ENCODE measurements around the gene FAIM. TPM values are rescaled to one million over a fixed set of nuclear protein-coding genes. Genes with fewer than 3 reads are reported as not detected.
"Not testable (repeated sequence)": the region's sequence is repeated elsewhere in the genome, so short reads cannot be mapped to it uniquely, and the experiment has no call there.

FAIM gene, protein sequence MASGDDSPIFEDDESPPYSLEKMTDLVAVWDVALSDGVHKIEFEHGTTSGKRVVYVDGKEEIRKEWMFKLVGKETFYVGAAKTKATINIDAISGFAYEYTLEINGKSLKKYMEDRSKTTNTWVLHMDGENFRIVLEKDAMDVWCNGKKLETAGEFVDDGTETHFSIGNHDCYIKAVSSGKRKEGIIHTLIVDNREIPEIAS
- 1 to 10 TPM; 1.8 to 3.7 TPM for total RNA-seq

DNA sequence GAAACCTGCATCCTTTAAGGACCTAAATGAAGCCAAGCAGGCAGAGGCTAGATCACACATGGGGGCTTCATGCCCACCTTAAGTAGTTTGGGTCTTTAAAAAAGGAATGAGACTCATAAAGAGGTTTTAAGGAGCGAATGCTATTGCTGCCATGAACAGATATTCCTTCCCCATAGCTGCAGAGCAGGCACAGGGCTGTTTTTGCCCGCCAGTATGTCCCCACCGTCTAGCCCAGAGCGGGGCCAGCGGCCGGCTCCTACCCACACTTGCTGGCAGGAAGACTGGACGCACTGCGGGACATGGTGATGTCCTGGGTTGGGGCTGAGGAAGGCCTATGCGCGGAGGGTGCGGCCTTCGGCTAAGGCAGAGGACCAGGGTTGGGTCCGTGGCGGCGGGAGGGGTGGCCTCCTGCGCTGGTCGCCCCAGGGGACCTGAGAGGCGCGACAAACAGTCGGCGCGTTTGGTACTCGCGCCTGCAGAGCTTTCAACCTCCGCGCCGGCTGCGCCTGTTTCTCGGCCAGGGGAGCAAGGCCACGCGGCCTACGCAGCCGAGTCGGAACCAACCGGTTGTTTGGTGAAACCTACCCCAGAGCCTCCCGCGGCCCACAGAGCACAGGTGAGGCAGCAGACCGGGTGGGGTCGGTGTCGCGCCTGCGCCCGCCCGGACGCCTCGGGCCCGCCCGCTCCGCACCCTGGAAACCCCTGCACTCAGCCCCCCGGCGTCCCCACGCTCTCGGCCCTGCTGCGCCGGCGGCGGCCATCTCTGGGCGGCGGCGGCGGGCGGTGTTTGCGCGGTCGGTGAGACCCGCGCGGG lies at the start of gene FAIM:
Gene FAIM (plus strand): TSS at position 450 of the 814 bp plus-strand sequence. CDS start 10,956 bp downstream, outside the sequence.
- peaks cover 9% of the 10 kb centered on the region for H3K36me3 Mint-ChIP-seq (ENCODE audit: low read depth)
- H3K27ac Mint-ChIP-seq: peak within 1 kb of the TSS; percentile 91
- POLR2A ChIA-PET: no interaction called here
- DNase-seq: peak; percentile 66
- H3K9me3 Mint-ChIP-seq: no peaks in the 10 kb centered on the region
- CTCF ChIA-PET: interaction anchor here (0.7 kb wide), 2 partner anchors 307 to 327 kb away, joined by 3 read pairs; no protein-coding TSS in a partner anchor
- peaks cover 18% of the 10 kb centered on the region for H3K4me1 Mint-ChIP-seq
- H3K27me3 Mint-ChIP-seq: peaks cover 3% of the 10 kb centered on the region
- peak within 1 kb of the TSS; percentile 76 for H3K4me3 Mint-ChIP-seq

DNA sequence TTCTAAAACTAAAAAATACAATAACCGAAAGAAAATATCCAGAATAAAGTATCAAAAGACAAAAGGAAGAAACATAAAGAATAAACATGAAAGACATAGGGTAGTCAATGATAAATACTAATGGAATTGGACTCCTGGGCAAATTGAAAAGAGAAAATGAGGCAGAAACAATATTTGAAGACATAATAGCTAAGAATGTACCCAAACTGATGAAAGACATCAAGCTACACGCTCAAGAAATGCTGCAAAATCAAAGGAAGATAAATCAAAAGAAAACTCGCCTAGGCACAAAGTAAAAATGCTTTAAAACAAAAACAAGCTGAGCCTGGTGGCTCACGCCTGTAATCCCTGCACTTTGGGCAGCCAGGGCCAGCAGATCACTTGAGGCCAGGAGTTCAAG lies 49.4 kb upstream of the FAIM start:
- ChIA-PET POLR2A (no interaction called here), CTCF (interaction anchor here (0.6 kb wide), 1 partner anchor 32 kb away, joined by 5 read pairs; no protein-coding TSS in a partner anchor)
- Mint-ChIP-seq H3K4me1 (peaks cover 9% of the 10 kb centered on the region), H3K36me3 (ENCODE audit: low read depth) (peaks cover 55% of the 10 kb centered on the region), H3K9me3 (peaks cover 29% of the 10 kb centered on the region), H3K27ac (no peak overlapping the region), H3K27me3 (no peaks in the 10 kb centered on the region), H3K4me3 (no peak overlapping the region)
- DNase-seq: no peak

DNA sequence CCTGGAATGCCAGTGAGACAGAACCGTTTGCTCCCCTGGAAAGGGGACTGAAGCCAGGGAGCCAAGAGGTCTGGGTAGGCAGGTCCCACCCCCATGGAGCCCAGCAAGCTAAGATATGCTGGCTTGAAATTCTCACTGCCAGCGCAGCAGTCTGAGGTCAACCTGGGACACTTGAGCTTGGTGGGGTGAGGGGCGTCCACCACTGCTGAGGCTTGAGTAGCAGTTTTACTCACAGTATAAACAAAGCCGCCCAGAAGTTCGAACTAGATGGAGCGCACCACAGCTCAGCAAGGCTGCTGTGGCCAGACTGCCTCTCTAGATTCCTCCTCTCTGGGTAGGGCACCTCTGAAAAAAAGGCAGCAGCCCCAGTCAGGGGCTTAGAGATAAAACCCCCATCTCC lies 48.1 kb upstream of the FAIM start:
- Mint-ChIP-seq H3K9me3 (peaks cover 24% of the 10 kb centered on the region), H3K4me3 (no peak overlapping the region), H3K4me1 (peaks cover 8% of the 10 kb centered on the region), H3K27me3 (no peaks in the 10 kb centered on the region), H3K27ac (no peak overlapping the region), H3K36me3 (ENCODE audit: low read depth) (peaks cover 57% of the 10 kb centered on the region)
- ChIA-PET POLR2A (no interaction called here), CTCF (no interaction called here)
- DNase-seq: no peak

DNA sequence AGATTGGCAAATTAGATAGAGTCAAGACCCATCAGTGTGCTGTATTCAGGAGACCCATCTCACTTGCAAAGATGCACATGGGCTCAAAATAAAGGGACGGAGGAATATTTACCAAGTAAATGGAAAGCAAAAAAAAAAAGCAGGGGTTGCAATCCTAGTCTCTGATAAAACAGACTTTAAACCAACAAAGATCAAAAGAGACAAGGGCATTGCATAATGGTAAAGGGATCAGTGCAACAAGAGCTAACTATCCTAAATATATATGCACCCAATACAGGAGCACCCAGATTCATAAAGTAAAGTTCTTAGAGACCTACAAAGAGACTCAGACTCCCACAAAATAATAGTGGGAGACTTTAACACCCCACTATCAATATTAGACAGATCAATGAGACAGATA lies 45.7 kb upstream of the FAIM start:
- H3K4me3 Mint-ChIP-seq, H3K27me3 Mint-ChIP-seq, DNase-seq, POLR2A ChIA-PET, CTCF ChIA-PET, H3K27ac Mint-ChIP-seq, H3K4me1 Mint-ChIP-seq: not testable (repeated sequence)
- Mint-ChIP-seq H3K36me3 (ENCODE audit: low read depth) (peaks cover 59% of the 10 kb centered on the region), H3K9me3 (peaks cover 15% of the 10 kb centered on the region)

DNA sequence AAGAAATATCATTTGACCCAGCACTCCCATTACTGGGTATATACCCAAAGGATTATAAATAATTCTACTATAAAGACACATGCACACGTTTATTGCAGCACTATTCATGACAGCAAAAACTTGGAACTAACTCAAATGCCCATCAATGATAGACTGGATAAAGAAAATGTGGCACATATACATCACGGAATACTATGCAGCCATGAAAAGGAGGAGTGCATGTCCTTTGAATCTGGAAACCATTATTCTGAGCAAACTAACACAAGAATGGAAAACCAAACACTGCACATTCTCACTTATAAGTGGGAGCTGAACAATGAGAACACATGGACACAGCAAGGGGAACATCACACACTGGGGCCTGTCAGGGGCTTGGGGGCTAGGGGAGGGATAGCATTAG lies 42.3 kb upstream of the FAIM start:
- POLR2A ChIA-PET, DNase-seq, H3K4me1 Mint-ChIP-seq, H3K27me3 Mint-ChIP-seq, CTCF ChIA-PET, H3K4me3 Mint-ChIP-seq, H3K27ac Mint-ChIP-seq, H3K9me3 Mint-ChIP-seq: not testable (repeated sequence)
- peaks cover 41% of the 10 kb centered on the region for H3K36me3 Mint-ChIP-seq (ENCODE audit: low read depth)

DNA sequence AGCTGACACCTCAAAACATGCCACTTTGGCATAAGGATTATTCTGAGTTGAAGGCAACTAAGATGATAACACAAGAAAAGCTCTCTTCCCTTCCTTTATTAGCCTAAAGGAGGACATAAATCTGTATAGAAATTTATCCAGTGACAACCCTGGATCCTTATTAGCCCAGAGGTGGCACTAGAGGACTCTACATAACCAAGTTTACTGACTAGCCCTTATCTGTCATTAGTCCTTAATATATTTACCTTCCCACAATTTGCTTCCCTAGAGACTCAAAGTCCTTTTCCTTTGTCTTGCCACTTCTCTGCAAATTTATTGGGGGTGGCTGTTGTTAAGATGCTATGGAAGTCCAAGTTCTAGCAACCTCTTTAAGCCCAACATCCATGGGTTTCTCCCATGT lies 41.2 kb upstream of the FAIM start:
- H3K27ac Mint-ChIP-seq: no peak overlapping the region
- ChIA-PET POLR2A (no interaction called here), CTCF (no interaction called here)
- no peak overlapping the region for H3K4me3 Mint-ChIP-seq
- H3K9me3 Mint-ChIP-seq: peaks cover 2% of the 10 kb centered on the region
- H3K4me1 Mint-ChIP-seq: peaks cover 17% of the 10 kb centered on the region
- no peaks in the 10 kb centered on the region for H3K27me3 Mint-ChIP-seq
- no peak for DNase-seq
- peaks cover 40% of the 10 kb centered on the region for H3K36me3 Mint-ChIP-seq (ENCODE audit: low read depth)

DNA sequence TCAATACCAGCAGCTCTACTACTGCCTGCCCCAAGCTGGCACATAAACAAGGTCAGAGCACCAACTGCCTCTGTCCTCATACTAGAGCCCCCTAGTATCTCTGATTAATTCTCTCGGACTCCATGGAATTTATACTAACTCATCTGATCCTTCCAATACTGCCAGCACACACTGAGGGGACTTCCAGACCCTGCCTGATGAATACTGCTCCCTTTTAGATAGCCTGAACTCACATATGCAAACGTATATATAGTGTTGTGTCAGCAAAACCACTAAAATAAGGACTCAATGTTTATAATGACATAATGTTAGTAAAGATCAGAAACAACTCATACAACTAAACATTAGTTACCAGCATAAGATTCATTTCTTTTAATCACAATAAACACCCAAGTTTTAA lies 39.5 kb upstream of the FAIM start:
- ChIA-PET CTCF (no interaction called here), POLR2A (no interaction called here)
- Mint-ChIP-seq H3K9me3 (peaks cover 11% of the 10 kb centered on the region), H3K27ac (no peak overlapping the region), H3K36me3 (ENCODE audit: low read depth) (peaks cover 44% of the 10 kb centered on the region), H3K4me3 (no peak overlapping the region), H3K27me3 (no peaks in the 10 kb centered on the region), H3K4me1 (peaks cover 10% of the 10 kb centered on the region)
- DNase-seq: no peak

DNA sequence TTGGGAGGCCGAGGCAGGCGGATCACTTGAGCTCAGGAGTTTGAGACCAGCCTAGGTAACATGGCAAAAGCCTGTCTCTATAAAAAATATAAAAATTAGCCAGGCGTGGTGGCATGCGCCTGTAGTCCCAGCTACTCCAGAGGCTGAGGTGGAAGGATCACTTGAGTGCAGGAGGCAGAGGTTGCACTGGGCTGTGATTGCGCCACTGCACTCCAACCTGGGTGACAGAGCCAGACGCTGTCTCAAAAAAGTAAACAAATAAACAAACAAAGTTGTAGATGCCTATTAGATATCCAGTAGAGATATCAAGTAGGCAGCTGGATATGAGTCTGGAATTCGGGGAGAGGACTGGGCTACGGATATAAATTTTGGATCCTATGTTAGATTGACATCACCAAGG lies 38.9 kb upstream of the FAIM start:
- peaks cover 10% of the 10 kb centered on the region for H3K4me1 Mint-ChIP-seq
- CTCF ChIA-PET: not testable (repeated sequence)

DNA sequence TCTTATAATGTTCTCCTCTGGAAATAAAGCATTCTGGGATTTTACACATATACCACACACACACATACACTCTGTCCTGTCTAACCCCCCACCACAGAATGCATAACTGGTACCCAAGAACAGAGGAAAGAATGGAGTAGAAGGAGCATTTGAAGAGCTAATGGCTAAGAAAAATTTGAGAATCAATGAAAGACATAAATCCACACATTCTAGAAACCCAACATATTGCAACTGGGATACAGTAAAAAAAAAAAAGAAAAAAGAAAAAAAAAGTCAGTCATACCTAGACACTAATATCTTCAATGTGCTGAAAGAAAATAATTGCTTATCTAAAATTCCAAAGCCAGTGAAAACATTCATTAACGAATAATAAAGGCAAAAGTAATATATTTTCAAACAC lies 35.4 kb upstream of the FAIM start:
- ChIA-PET CTCF (no interaction called here), POLR2A (no interaction called here)
- Mint-ChIP-seq H3K9me3 (peaks cover 16% of the 10 kb centered on the region), H3K36me3 (ENCODE audit: low read depth) (peaks cover 47% of the 10 kb centered on the region), H3K27ac (no peak overlapping the region), H3K4me1 (peaks cover 21% of the 10 kb centered on the region), H3K4me3 (no peak overlapping the region), H3K27me3 (no peaks in the 10 kb centered on the region)
- no peak for DNase-seq

More for the DNA sequence above, 38.9 kb upstream of the FAIM start:
- Mint-ChIP-seq H3K36me3 (ENCODE audit: low read depth) (peaks cover 39% of the 10 kb centered on the region), H3K9me3 (peaks cover 11% of the 10 kb centered on the region)
- H3K27me3 Mint-ChIP-seq, POLR2A ChIA-PET, H3K4me3 Mint-ChIP-seq, DNase-seq, H3K27ac Mint-ChIP-seq: not testable (repeated sequence)

DNA sequence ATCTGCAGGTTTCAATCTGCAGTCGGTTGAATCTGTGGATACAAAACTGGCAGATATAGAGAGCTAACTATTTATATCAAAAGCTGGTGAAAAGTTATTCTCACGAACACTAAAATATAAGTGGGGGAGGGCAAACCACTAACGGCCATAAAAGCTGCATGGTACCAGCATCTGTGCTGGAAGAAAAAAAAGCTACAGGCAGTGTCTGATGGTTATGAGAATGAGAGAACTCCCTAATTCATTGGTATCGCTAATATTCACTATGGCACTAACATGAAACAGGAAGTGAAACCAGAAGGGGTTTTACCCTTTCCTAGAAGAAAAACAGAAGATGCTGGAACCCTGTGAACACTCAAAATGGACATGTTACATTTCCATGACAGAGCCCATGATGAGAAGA lies 30.4 kb upstream of the FAIM start:
- Mint-ChIP-seq H3K9me3 (peaks cover 16% of the 10 kb centered on the region), H3K27ac (peak overlapping the region; percentile 77), H3K4me1 (peaks cover 23% of the 10 kb centered on the region), H3K27me3 (no peaks in the 10 kb centered on the region), H3K36me3 (ENCODE audit: low read depth) (peaks cover 31% of the 10 kb centered on the region), H3K4me3 (peak overlapping the region; percentile 4)
- POLR2A ChIA-PET: no interaction called here
- CTCF ChIA-PET: interaction anchor here (0.9 to 1.7 kb wide), 2 partner anchors 16 to 38 kb away, joined by 3 to 4 read pairs; partner anchors contain the start of gene CEP70
- DNase-seq: no peak

DNA sequence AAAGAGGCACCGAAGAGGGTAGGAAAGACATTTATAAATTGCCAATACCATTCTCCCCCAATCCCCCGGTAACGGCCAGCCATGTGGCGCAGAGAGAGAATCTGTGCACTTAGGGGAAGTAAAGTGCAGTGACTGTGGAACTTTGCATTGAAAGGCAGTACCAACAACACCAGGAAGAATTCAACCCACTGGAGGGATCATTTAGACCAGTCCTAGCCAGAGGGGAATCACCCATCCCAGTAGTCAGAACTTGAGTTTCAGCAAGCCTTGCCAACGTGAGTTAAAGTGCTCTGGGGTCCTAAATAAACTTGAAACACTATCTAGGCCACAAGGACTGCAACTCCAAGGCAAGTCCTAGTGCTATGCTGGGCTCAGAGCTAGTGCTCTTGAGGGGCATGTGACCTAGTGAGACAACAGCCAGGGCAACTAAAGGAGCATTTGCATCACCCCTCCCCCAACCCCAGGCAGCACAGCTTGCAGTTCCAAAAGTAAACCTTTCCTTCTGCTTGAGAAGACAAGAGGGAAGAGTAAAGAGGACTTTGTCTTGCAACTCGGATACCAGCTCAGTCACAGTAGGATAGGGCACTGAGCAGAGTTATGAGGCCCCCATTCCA lies 29.5 kb upstream of the FAIM start:
- POLR2A ChIA-PET: no interaction called here
- CTCF ChIA-PET: interaction anchor here (1.3 to 1.9 kb wide), 2 partner anchors 12 to 16 kb away, joined by 4 to 9 read pairs; partner anchors contain the start of gene CEP70

DNA sequence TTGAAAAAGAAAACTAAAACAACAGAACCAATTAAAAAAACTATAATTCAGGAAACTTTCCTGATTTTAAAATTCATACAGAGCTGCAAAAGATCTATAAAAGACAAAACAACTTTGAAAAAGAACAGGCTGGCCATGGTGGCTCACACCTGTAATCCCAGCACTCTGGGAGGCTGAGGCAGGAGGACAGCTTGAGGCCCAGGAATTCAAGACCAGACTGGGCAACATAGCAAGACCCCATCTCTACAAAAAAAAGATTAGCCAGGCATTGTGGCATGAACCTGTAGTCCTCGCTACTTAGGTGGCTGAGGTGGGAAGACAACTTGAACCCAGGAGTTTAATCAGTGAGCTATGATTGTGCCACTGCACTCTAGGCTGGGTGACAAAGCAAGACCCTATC lies 21.2 kb upstream of the FAIM start:
- ChIA-PET POLR2A (no interaction called here), CTCF (interaction anchor here (1.5 kb wide), 1 partner anchor 336 kb away, joined by 4 read pairs; no protein-coding TSS in a partner anchor)
- no peak overlapping the region for H3K4me3 Mint-ChIP-seq
- no peaks in the 10 kb centered on the region for H3K27me3 Mint-ChIP-seq
- DNase-seq: no peak
- no peak overlapping the region for H3K27ac Mint-ChIP-seq
- peaks cover 22% of the 10 kb centered on the region for H3K36me3 Mint-ChIP-seq (ENCODE audit: low read depth)
- H3K9me3 Mint-ChIP-seq: no peaks in the 10 kb centered on the region
- peaks cover 14% of the 10 kb centered on the region for H3K4me1 Mint-ChIP-seq

More for the DNA sequence above, 29.5 kb upstream of the FAIM start:
- H3K4me3 Mint-ChIP-seq: no peak overlapping the region
- peaks cover 24% of the 10 kb centered on the region for H3K36me3 Mint-ChIP-seq (ENCODE audit: low read depth)
- no peak overlapping the region for H3K27ac Mint-ChIP-seq
- peaks cover 10% of the 10 kb centered on the region for H3K9me3 Mint-ChIP-seq
- no peaks in the 10 kb centered on the region for H3K27me3 Mint-ChIP-seq
- H3K4me1 Mint-ChIP-seq: peaks cover 29% of the 10 kb centered on the region
- DNase-seq: no peak

DNA sequence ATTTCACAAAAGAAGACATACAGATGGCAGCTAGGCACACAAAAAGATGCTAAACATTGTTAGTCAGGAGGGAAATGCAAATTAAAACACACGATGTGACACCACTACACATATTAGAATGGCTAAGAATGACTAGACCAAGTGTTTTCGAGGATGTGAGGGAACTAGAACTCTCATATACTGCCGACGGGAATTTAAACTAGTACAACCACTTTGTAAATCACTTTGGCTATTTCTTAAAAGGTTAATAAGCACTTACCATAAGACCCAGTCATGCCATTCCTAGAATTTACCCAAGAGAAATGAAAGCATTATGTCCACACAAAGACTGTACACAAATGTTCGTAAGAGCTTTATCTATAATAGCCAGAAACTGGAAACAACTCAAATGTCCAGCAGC lies 20.1 kb upstream of the FAIM start:
- Mint-ChIP-seq H3K4me1 (peaks cover 20% of the 10 kb centered on the region), H3K36me3 (ENCODE audit: low read depth) (peaks cover 22% of the 10 kb centered on the region), H3K9me3 (no peaks in the 10 kb centered on the region), H3K27ac (no peak overlapping the region), H3K27me3 (no peaks in the 10 kb centered on the region), H3K4me3 (no peak overlapping the region)
- ChIA-PET CTCF (interaction anchor here (3.9 kb wide), 1 partner anchor 328 kb away, joined by 13 read pairs; no protein-coding TSS in a partner anchor), POLR2A (no interaction called here)
- DNase-seq: no peak
